K562 (cell line): ENCODE results near the gene CDC42EP5. TPM values are rescaled to one million over a fixed set of nuclear protein-coding genes. Genes with fewer than 3 reads are reported as not detected.
"Not testable (repeated sequence)": the region's sequence is repeated elsewhere in the genome, so short reads cannot be mapped to it uniquely, and the experiment has no call there.

ENCODE experiments used
- ATAC-seq: fragments of 200-7000 bp; cut with Tn5 transposase; 3 replicates; pipeline ENCODE4 v1.9.1; 2020; ENCODE audit warnings: moderate library complexity
- BruUV-seq: library from RNA; stranded (reverse); fragments of 400-500 nt; replicated peaks from 2 replicates; lab custom pipeline; 2021; lab: Mats Ljungman, UMichigan
- CTCF ChIA-PET: fragments of 300-600 bp; formaldehyde crosslinking; extraction: SDS; loops from one replicate; lab custom pipeline; 2021; ENCODE audit warnings: low intra/inter-chr PET ratio; lab: Yijun Ruan, JAX
- POLR2A ChIA-PET: fragments of 300-600, 350-650 bp; sonication (Branson Sonifier 250); formaldehyde crosslinking; extraction: SDS; loops from one replicate; lab custom pipeline; 2021; ENCODE audit warnings: antibody characterized with exemption, inconsistent platforms; lab: Yijun Ruan, JAX
- DNase-seq, 4 experiments: peaks; one replicate each; pipeline versions ENCODE4 v3.0.0 to v3.0.0-alpha.2; 2011 to 2018; ENCODE audit warnings: low spot score in 3 of 4, mixed read lengths in 3 of 4; ENCODE audit errors: extremely low read depth in 1 of 4
- FAIRE-seq: peaks from 2 replicates; lab custom pipeline; 2011; peaks lifted over from hg19 to GRCh38; lab: Jason Lieb, UNC
- H2AFZ ChIP-seq: 2 replicates; pipeline ENCODE4 v1.6.0; 2011; ENCODE audit warnings: low read depth, low read length, control low read depth, inconsistent platforms
- H3K27ac ChIP-seq: fragments of 200-600 bp; 3 replicates; pipeline ENCODE4 v1.8.0; 2011; ENCODE audit warnings: low read depth, mild to moderate bottlenecking, control low read depth, inconsistent platforms, low read length, moderate library complexity, mixed read lengths; ENCODE audit errors: extremely low read depth
- H3K27me3 ChIP-seq, 2 experiments: fragments of 300-600 bp in 1 of 2; 2 replicates in 1 of 2; 3 replicates in 1 of 2; pipeline versions ENCODE4 v1.6.0 to v1.8.0; 2011; ENCODE audit warnings: inconsistent platforms in 2 of 2, low read length in 2 of 2, mild to moderate bottlenecking in 1 of 2, mixed read lengths in 1 of 2, moderate library complexity in 1 of 2; ENCODE audit not compliant: control insufficient read depth in 2 of 2, insufficient read depth in 2 of 2
- H3K36me3 ChIP-seq: fragments of 300-600 bp; 3 replicates; pipeline ENCODE4 v1.8.0; 2011; ENCODE audit warnings: mild to moderate bottlenecking, low read length, inconsistent platforms; ENCODE audit not compliant: control insufficient read depth, insufficient read depth
- H3K4me1 ChIP-seq, 2 experiments: fragments of 200-600 bp in 1 of 2; replicated peaks in 1 of 2; 2 replicates in 1 of 2; 3 replicates in 1 of 2; pipeline versions ENCODE4 v1.5.1 to v1.8.0; 2011; ENCODE audit warnings: inconsistent platforms in 2 of 2, low read length in 2 of 2, mild to moderate bottlenecking in 1 of 2, mixed read lengths in 1 of 2, moderate library complexity in 1 of 2; ENCODE audit not compliant: control insufficient read depth in 2 of 2, insufficient read depth in 2 of 2
- H3K4me2 ChIP-seq: 2 replicates; pipeline ENCODE4 v1.6.1; 2011; ENCODE audit warnings: low read length, control low read depth, inconsistent platforms, mixed read lengths; ENCODE audit not compliant: insufficient read depth
- H3K4me3 ChIP-seq: fragments of 200-600 bp; sonication (generic), shearing (Covaris generic); 2 replicates; pipeline ENCODE4 v1.5.1; 2016; ENCODE audit warnings: control low read depth, inconsistent platforms
- H3K79me2 ChIP-seq: fragments of 200-600 bp; 3 replicates; pipeline ENCODE4 v1.8.0; 2011; ENCODE audit warnings: low read length, inconsistent platforms; ENCODE audit not compliant: control insufficient read depth, insufficient read depth
- H3K9ac ChIP-seq, 2 experiments: 2 replicates each; pipeline versions ENCODE4 v1.6.0 to v1.6.1; 2011; ENCODE audit warnings: low read depth in 2 of 2, low read length in 2 of 2, control low read depth in 1 of 2, inconsistent platforms in 1 of 2, mild to moderate bottlenecking in 1 of 2, mixed read lengths in 1 of 2; ENCODE audit not compliant: insufficient read depth in 1 of 2
- H3K9me1 ChIP-seq: one replicate; pipeline ENCODE4 v1.6.0; 2011; ENCODE audit warnings: inconsistent platforms, mild to moderate bottlenecking, low read length, moderate library complexity; ENCODE audit not compliant: control insufficient read depth, insufficient read depth
- H3K9me3 ChIP-seq: replicated peaks from 2 replicates; pipeline ENCODE4 v1.5.1; 2011; ENCODE audit warnings: low read depth, low read length, inconsistent platforms; ENCODE audit not compliant: control insufficient read depth, insufficient read depth
- H4K20me1 ChIP-seq: replicated peaks from 2 replicates; pipeline ENCODE4 v1.6.1; 2011; ENCODE audit warnings: low read length, inconsistent platforms, mixed read lengths; ENCODE audit not compliant: control insufficient read depth, insufficient read depth
- CBX5 ChIP-seq: IDR thresholded peaks from 2 replicates; pipeline ENCODE4 v1.6.1; 2014; ENCODE audit warnings: low read depth, borderline replicate concordance
- FOS ChIP-seq: IDR thresholded peaks from 3 replicates; pipeline ENCODE4 v1.6.1; 2011; ENCODE audit not compliant: insufficient read length; ENCODE audit errors: extremely low read depth
- ILK ChIP-seq: fragments of 450-650 bp; IDR thresholded peaks from 2 replicates; pipeline ENCODE4 v1.6.1; 2016; ENCODE audit warnings: missing genetic modification characterization, low read depth, mild to moderate bottlenecking, missing compliant biosample characterization, moderate library complexity, borderline replicate concordance
- MEIS2 ChIP-seq: fragments of 450-650 bp; IDR thresholded peaks from 2 replicates; pipeline ENCODE4 v1.6.1; 2014; ENCODE audit warnings: mild to moderate bottlenecking; ENCODE audit not compliant: partially characterized antibody
- POLR2AphosphoS2 ChIP-seq: IDR thresholded peaks from 2 replicates; pipeline ENCODE4 v1.6.1; 2012; ENCODE audit warnings: low read length, improper control_type of control experiment
- YBX1 ChIP-seq: fragments of 450-650 bp; IDR thresholded peaks from 2 replicates; pipeline ENCODE4 v1.7.1; 2016; ENCODE audit warnings: mild to moderate bottlenecking
- ZNF212 ChIP-seq: fragments of 450-650 bp; formaldehyde crosslinking; IDR thresholded peaks from 2 replicates; pipeline ENCODE4 v1.4.0; 2020; ENCODE audit warnings: mild to moderate bottlenecking
- WGBS: fragments of 100-300 bp; shearing (Covaris generic); methylation state at CpG from one replicate; pipeline ENCODE4 v1.1.6; 2016; ENCODE audit warnings: low coverage, mixed read lengths; ENCODE audit not compliant: insufficient coverage; ENCODE audit errors: missing lambda C conversion rate; 5-methylcytosine and 5-hydroxymethylcytosine counted together
- in situ Hi-C: fragments of 300-500 bp; cut with MboI; formaldehyde crosslinking; loops from 4 replicates; pipeline ENCODE4 v1.15.0; 2018; ENCODE audit warnings: inconsistent platforms, mixed read lengths
- intact Hi-C: fragments of 100-400 bp; cut with micrococcal nuclease; formaldehyde crosslinking; loops from 2 replicates; pipeline ENCODE4 v1.14.2; 2022
- polyA plus RNA-seq, 8 experiments: library from polyadenylated mRNA; depleted of rRNA in 4 of 8; stranded (reverse) in 5 of 8; unstranded in 3 of 8; fragments of >200 nt; fragmentation: Nextera tagmentation in 2 of 8; fragmentation: Illumina TruSeq in 1 of 8; extraction: Ambion mirVana in 2 of 8; extraction: Trizol in 1 of 8; gene quantifications; 2 replicates each; pipeline versions ENCODE4 v1.2.1 to v1.2.3, GENCODE V29; 2011 to 2014; ENCODE audit warnings: inconsistent platforms in 1 of 8, missing spikeins in 1 of 8
- total RNA-seq, 7 experiments: library from RNA; depleted of rRNA in 6 of 7; stranded (reverse); fragments of >200 nt in 6 of 7; fragmentation: Illumina TruSeq in 2 of 7; extraction: Trizol in 2 of 7; gene quantifications; 2 replicates each; pipeline versions ENCODE4 v1.2.1 to v1.2.3, GENCODE V29; 2011 to 2021; ENCODE audit warnings: low replicate concordance in 1 of 7

Gene CDC42EP5
- total and polyA plus RNA-seq, 9 of the 15 experiments (the other 6 are each of a cell fraction or from before 2014, with no cell fraction given) = 0.15 to 0.38 TPM; not detected in 7

- TF ChIP-seq ILK (no peak), ZNF212 (CRISPR knock-in tag) (no peak), FOS (no peak), CBX5 (no peak), MEIS2 (no peak), POLR2AphosphoS2 (no peak), YBX1 (no peak)
Measured at GRCh38 chr19:54493967-54494585, 21.0 kb upstream of the CDC42EP5 start (continued).

GRCh38 chr19:54493056-54493455, 20.0 kb upstream of the CDC42EP5 start:
- H3K4me2 ChIP-seq, H3K4me3 ChIP-seq, CTCF ChIA-PET, H3K79me2 ChIP-seq, H3K9ac ChIP-seq, H3K9me1 ChIP-seq, H3K4me1 ChIP-seq, H3K36me3 ChIP-seq, BruUV-seq, DNase-seq, intact Hi-C loops, in situ Hi-C loops, H3K27ac ChIP-seq, FAIRE-seq, H2AFZ ChIP-seq, H3K9me3 ChIP-seq, ATAC-seq, H4K20me1 ChIP-seq: not testable (repeated sequence)
- H3K27me3 ChIP-seq = peaks cover 18 to 52% of the 10 kb centered on the region in 2 experiments; a peak in 4 of 5 replicates
- POLR2A ChIA-PET = interaction anchor here (0.6 kb wide), 1 partner anchor 13 kb away, joined by 4 read pairs; no protein-coding TSS in a partner anchor
- WGBS = 0% methylated on average over 4 of the region's 5 CpGs
